Mucosa of descending colon (tissue), 3 donors: ENCODE data around the gene CSGALNACT2. TPM values are rescaled to one million over a fixed set of nuclear protein-coding genes. Genes with fewer than 3 reads are reported as not detected.

Experiments
- ATAC-seq: fragments of 200-7000 bp; cut with Tn5 transposase; one replicate; pipeline ENCODE4 v1.9.1; 2020; ENCODE audit warnings: mild to moderate bottlenecking, moderate library complexity
- DNase-seq, 3 donors: peaks; one replicate each; pipeline ENCODE4 v3.0.0-alpha.2; 2020
- H3K36me3 ChIP-seq: fragments of 200-600 bp; one replicate; pipeline ENCODE4 v1.8.0; 2021; ENCODE audit warnings: low read depth, mild to moderate bottlenecking
- H3K4me1 ChIP-seq: fragments of 200-600 bp; one replicate; pipeline ENCODE4 v1.8.0; 2021; ENCODE audit warnings: low read depth, mild to moderate bottlenecking
- H3K4me3 ChIP-seq: fragments of 200-600 bp; one replicate; pipeline ENCODE4 v1.8.0; 2021; ENCODE audit warnings: mild to moderate bottlenecking
- H3K9me3 ChIP-seq: fragments of 200-600 bp; one replicate; pipeline ENCODE4 v1.8.0; 2021; ENCODE audit warnings: mild to moderate bottlenecking
- intact Hi-C, 2 donors: fragments of 100-400 bp; cut with DNase I in 1 of 2; cut with micrococcal nuclease in 1 of 2; formaldehyde crosslinking; loops; one replicate each; pipeline versions ENCODE4 v1.11.0 to v1.11.1; 2022; cut with DNase I, micrococcal nuclease
- total RNA-seq, 3 donors: library from RNA; stranded (reverse); fragmentation: NEBNext Ultra II Directional in 2 of 3; extraction: Animal tissue kit (Norgen Biotek cat#: 25700) in 2 of 3; gene quantifications; one replicate each; pipeline versions ENCODE4 v1.2.1 to v1.2.4, GENCODE V29; 2021 to 2023
- TF ChIP-seq, protein P1 (sequence below): fragments of 200-600 bp; IDR thresholded peaks from one replicate; pipeline ENCODE4 v1.8.0; 2022; ENCODE audit warnings: antibody characterized with exemption, mild to moderate bottlenecking
- donor health status: DM: no; HTN: no; CAD: no; lungs with moderate emphysema.
- donor health status: DM: no; HTN: no; CAD: no.
- donor health status: DM: no; HTN: yes; CAD: no.

CSGALNACT2 gene
- total RNA-seq, 3 donors from 2014 or later, result 3.9 to 20.1 (median 7.4) TPM

DNA sequence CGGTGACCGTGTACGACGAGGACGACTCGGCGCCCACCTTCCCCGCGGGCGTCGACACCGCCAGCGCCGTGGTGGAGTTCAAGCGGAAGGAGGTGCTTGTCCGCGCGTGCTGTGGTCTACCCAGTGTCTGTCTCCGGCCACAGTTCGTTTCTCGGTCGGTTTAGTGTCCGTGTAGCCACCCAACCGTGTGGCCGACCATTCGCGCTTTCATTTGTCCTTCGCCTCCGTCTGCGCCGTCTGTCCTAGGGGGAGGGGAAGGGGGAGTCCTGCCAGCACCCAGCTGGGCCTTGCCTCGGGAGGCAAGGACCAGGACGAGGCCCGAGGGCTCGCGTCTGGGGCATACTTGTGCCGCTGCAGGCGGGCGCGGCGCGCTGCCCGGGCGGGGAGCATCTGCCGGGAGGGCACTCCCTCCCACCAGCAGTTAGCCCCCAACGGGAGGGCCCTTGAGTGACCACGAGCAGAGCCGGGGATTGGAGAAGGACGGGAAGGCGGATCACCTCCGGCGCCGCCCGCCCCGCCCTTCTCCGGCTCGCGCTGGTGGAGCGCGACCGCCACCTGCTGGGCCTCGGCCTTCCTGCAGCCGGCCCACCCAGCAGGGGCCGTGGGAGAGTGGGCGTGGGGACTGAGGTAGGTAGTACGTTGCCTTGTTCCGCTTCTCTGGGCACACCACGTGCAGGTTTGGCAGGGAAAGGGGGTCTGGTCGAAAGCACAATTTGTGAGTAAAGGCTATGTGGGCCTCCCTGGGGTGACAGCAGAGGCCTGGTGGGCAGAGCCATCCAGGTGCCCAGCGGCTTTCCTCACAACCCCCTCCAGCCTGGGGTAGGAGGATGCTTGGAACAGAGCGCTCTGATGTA lies 32.9 kb upstream of the CSGALNACT2 start:
- peak; percentile 74 to 84 (median 78) for DNase-seq
- no peaks in the 10 kb centered on the region for H3K9me3 ChIP-seq
- intact Hi-C loops, result loop anchor here in 1 of 2 donors (5.0 kb wide), 1 partner anchor 238 kb away; no protein-coding TSS in a partner anchor
- H3K36me3 ChIP-seq, result no peaks in the 10 kb centered on the region
- peak; percentile 95 for ATAC-seq
- no peak overlapping the region for H3K4me3 ChIP-seq
- TF ChIP-seq, protein P1, sequence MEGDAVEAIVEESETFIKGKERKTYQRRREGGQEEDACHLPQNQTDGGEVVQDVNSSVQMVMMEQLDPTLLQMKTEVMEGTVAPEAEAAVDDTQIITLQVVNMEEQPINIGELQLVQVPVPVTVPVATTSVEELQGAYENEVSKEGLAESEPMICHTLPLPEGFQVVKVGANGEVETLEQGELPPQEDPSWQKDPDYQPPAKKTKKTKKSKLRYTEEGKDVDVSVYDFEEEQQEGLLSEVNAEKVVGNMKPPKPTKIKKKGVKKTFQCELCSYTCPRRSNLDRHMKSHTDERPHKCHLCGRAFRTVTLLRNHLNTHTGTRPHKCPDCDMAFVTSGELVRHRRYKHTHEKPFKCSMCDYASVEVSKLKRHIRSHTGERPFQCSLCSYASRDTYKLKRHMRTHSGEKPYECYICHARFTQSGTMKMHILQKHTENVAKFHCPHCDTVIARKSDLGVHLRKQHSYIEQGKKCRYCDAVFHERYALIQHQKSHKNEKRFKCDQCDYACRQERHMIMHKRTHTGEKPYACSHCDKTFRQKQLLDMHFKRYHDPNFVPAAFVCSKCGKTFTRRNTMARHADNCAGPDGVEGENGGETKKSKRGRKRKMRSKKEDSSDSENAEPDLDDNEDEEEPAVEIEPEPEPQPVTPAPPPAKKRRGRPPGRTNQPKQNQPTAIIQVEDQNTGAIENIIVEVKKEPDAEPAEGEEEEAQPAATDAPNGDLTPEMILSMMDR, result peak; percentile 100
- H3K4me1 ChIP-seq, result peaks cover 14% of the 10 kb centered on the region

DNA sequence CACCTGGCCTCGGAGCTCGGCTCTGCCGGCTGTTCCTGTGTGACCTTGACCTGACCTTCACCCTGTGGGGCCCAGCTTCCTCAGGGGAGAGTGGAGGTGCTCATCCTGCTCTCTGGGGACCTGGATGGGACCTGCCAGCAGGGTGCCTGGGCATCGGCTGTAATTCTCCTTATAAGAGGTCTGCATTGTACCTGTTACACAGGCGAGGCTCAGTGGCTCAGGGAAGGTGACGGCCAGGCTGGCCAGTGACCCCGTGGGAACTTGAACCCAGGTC lies 32.4 kb upstream of the CSGALNACT2 start:
- intact Hi-C loops, result loop anchor here (2.0 to 5.0 kb wide), 2 partner anchors 239 kb away; no protein-coding TSS in a partner anchor
- Histone ChIP-seq H3K4me3 (no peak overlapping the region), H3K36me3 (no peaks in the 10 kb centered on the region), H3K9me3 (no peaks in the 10 kb centered on the region), H3K4me1 (peaks cover 14% of the 10 kb centered on the region)
- DNase-seq (peak in 1 of 3 donors; percentile 48), ATAC-seq (no peak)
- TF ChIP-seq, protein P1, result no peak

DNA sequence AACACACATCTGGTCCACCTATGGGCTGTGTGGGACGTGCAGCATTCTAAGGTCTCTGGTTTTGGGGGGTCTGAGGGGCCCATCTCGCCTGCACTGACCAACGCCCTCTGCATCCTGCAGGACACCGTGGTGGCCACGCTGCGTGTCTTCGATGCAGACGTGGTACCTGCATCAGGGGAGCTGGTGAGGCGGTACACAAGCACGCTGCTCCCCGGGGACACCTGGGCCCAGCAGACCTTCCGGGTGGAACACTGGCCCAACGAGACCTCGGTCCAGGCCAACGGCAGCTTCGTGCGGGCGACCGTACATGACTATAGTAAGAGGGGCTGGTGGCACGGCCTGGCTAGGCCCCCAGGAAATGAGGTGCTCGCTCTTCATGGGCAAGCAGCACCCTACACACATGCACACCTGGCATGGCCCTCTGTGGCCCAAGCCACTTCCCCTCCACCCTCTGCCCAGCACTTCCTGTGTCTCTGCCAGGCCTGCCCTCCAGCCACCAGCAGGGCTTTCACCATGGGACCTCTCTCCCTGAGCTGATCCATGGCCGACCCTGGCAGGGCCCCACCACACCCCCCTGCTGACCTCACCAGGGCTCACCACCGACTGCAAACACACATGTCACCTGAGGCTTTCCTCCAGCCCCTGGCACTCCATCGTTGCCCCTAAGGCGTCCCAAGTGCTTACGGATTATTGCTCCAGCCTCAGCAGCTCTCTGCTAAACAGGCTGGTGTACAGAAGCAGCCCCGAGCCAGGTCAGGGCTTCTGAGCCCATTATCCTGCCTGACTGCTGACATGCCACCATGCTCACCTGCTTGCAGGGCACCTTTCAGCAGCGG lies 31.8 kb upstream of the CSGALNACT2 start:
- intact Hi-C loops, result loop anchor here (2.0 to 5.0 kb wide), 2 partner anchors 239 to 240 kb away; no protein-coding TSS in a partner anchor
- Histone ChIP-seq H3K9me3 (no peaks in the 10 kb centered on the region), H3K36me3 (no peaks in the 10 kb centered on the region), H3K4me3 (no peak overlapping the region), H3K4me1 (peaks cover 14% of the 10 kb centered on the region)
- TF ChIP-seq, protein P1, result no peak
- DNase-seq (peak in 2 of 3 donors; percentile 36 to 53), ATAC-seq (no peak)

DNA sequence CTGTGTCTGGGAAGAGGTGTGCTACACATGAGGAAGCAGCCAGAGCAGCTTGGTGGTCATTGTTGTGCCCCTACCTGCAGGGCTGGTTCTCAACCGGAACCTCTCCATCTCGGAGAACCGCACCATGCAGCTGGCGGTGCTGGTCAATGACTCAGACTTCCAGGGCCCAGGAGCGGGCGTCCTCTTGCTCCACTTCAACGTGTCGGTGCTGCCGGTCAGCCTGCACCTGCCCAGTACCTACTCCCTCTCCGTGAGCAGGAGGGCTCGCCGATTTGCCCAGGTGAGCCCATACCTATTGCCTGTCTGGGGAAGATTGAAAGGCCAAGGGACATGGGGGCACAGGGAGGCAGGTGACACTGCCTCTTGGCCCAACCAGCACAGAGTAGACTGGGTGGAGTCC lies 29.3 kb upstream of the CSGALNACT2 start:
- intact Hi-C loops, result loop anchor here in 1 of 2 donors (5.0 kb wide), 1 partner anchor 242 kb away; no protein-coding TSS in a partner anchor
- no peaks in the 10 kb centered on the region for H3K36me3 ChIP-seq
- H3K4me1 ChIP-seq, result peaks cover 14% of the 10 kb centered on the region
- TF ChIP-seq, protein P1, result no peak
- no peak overlapping the region for H3K4me3 ChIP-seq
- ATAC-seq, result no peak
- H3K9me3 ChIP-seq, result no peaks in the 10 kb centered on the region
- peak in 1 of 3 donors; percentile 39 for DNase-seq

DNA sequence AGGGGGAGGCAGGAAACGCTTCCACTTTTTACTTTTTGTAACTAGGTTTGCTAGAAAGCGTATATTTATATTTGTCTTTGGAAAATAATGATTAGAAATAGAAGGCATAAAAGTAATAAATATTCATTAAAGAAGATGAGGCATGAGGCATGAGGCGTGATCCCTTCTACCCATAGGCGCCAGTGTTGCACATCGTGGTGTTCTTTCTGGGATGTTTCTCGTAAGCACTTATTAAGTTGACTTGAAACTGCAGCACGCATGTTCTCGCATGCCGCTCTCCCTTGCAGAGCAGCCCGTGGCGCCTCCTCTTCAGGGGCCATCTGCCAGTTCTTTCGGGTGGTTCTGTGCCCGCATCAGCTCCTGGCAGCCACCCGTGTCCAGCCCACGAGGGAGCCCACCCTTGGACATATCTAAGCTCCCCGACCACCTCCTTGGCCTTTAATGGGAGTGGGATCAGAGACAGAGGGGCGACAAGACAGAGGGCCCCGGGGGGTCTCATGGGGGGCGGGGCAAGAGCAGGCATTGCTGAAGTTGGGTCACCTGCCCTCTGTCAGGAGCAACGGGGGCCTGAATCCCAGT lies 28.5 kb upstream of the CSGALNACT2 start:
- ATAC-seq (no peak), DNase-seq (peak in 1 of 3 donors; percentile 41)
- Histone ChIP-seq H3K9me3 (no peaks in the 10 kb centered on the region), H3K4me3 (no peak overlapping the region), H3K4me1 (peaks cover 11% of the 10 kb centered on the region), H3K36me3 (no peaks in the 10 kb centered on the region)
- intact Hi-C loops, result loop anchor here in 1 of 2 donors (5.0 kb wide), 1 partner anchor 242 kb away; no protein-coding TSS in a partner anchor
- TF ChIP-seq, protein P1, result no peak
